ENCODE data around the gene ZSCAN12. TPM values are rescaled to one million over a fixed set of nuclear protein-coding genes. Genes with fewer than 3 reads are reported as not detected.
A peak's percentile ranks its signal among the peaks of the same experiment; 100 is the strongest.

ZSCAN12 gene
- total RNA-seq, 3 donors from 2014 or later, result 2.7 to 2.8 (median 2.7) TPM

GRCh38 chr6:28335564-28336283 lies 63.8 kb downstream of the ZSCAN12 start, which contains the start of gene ZSCAN31:
ZSCAN31 (minus strand) TSS chr6:28336148; CDS start chr6:28329683, 6,465 bp downstream.
- Mint-ChIP-seq H3K4me1 (ENCODE audit: low read depth) (peaks cover 8% of the 10 kb centered on the region), H3K4me3 (no peak within 1 kb of the TSS), H3K36me3 (ENCODE audit: insufficient read depth) (peaks cover 1% of the 10 kb centered on the region), H3K9me3 (peaks cover 6% of the 10 kb centered on the region), H3K27me3 (ENCODE audit: low read depth) (no peaks in the 10 kb centered on the region)
- ATAC-seq, result peak; percentile 92 to 93
- DNase-seq, result peak; percentile 74

DNA sequence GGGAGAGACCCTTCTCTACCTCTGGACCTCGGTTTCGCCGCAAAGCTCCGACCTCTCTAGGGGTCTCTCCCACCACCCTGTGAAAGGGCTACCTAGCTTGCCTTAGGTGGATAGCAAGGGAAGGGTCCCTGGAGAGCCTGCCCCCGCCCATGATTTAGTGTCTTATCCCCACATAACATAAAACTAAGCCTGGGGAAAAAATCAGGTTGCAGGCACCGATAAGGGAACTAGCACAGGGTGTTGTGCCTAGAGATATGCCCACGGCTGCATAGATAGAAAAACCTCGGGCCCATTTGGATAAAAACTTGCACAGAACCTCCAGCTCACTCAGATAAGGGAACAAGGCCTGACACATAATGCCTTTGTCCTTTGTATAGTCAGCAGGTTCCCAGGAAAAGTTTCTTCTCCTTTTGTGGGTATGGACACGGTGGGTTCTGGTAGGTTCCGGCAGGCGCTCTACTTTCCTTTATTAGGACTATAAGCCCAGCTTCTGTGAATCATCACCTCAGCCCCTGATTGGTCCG lies 64.4 kb downstream of the ZSCAN12 start:
- Mint-ChIP-seq H3K27me3 (ENCODE audit: low read depth) (no peaks in the 10 kb centered on the region), H3K36me3 (ENCODE audit: insufficient read depth) (no peaks in the 10 kb centered on the region), H3K4me3 (no peak overlapping the region), H3K4me1 (ENCODE audit: low read depth) (peaks cover 8% of the 10 kb centered on the region), H3K9me3 (peaks cover 2% of the 10 kb centered on the region)
- peak in 1 of 2 donors; percentile 5 for ATAC-seq
- no peak for DNase-seq

DNA sequence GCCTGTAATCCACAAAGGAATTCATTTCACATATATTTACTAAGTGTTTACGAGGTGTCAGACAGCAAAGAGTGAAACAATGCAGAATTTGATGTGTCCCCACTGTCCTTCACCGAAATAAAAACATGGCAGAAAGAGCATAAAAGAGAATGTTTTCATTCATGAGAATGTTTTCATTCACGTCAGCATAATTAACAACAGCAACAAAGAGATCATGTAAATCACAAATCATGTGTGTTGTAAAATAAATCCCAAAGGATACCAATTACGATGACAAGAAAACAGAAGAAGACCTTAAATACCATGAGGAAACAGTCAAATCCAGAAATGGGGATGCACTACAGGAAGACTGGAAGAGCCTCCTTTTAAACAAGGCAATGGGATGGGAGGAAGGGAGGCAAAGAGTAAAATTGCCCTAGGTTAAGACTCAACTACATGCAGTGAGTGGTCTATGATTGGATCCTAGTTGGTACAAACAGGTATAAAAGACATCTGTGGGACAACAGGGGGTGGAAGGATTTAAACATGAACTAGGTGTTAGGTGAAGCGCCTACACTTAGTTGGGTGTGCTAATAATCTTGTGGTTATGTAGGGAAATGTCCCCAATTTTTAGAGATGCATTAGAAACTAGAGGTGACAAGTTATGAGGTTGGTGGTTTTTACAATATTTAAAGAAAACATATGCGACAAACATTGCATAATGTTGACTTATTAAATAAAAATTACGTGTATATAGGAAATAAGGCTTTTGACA lies 65.1 kb downstream of the ZSCAN12 start:
- Mint-ChIP-seq H3K4me1 (ENCODE audit: low read depth) (peaks cover 8% of the 10 kb centered on the region), H3K9me3 (no peaks in the 10 kb centered on the region), H3K27me3 (ENCODE audit: low read depth) (no peaks in the 10 kb centered on the region), H3K4me3 (no peak overlapping the region), H3K36me3 (ENCODE audit: insufficient read depth) (no peaks in the 10 kb centered on the region)
- no peak for ATAC-seq
- DNase-seq, result no peak

DNA sequence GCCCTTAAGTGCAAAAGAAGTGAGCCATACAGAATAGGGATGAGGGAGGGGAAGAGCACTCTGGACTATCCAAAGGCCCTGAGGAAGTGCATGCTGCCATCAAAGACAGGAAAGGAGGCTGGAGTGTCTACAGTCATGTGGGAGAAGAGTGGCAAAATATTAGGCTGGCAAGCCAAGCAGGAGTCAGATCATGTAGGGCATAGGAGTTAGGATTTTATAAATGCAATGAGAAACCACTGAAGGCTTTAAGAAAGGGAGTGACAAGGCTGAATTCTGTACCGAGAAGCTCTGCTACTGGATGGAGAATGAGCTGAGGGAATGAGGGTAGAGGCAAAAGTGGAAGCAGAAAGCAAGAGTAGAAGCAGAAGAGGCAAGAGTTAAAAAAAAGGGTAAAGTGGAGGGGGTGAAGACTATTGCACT lies 65.9 kb downstream of the ZSCAN12 start:
- Mint-ChIP-seq H3K9me3 (peaks cover 6% of the 10 kb centered on the region), H3K36me3 (ENCODE audit: insufficient read depth) (peaks cover 5% of the 10 kb centered on the region), H3K4me1 (ENCODE audit: low read depth) (peaks cover 8% of the 10 kb centered on the region), H3K4me3 (peak overlapping the region; percentile 14), H3K27me3 (ENCODE audit: low read depth) (no peaks in the 10 kb centered on the region)
- no peak for DNase-seq
- ATAC-seq, result no peak

GRCh38 chr6:28333047-28333446 lies 66.5 kb downstream of the ZSCAN12 start:
- Mint-ChIP-seq H3K36me3 (ENCODE audit: insufficient read depth) (peaks cover 5% of the 10 kb centered on the region), H3K27me3 (ENCODE audit: low read depth) (no peaks in the 10 kb centered on the region), H3K4me1 (ENCODE audit: low read depth) (peaks cover 8% of the 10 kb centered on the region), H3K4me3 (no peak overlapping the region), H3K9me3 (peaks cover 6% of the 10 kb centered on the region)
- ATAC-seq (no peak), DNase-seq (no peak)

DNA sequence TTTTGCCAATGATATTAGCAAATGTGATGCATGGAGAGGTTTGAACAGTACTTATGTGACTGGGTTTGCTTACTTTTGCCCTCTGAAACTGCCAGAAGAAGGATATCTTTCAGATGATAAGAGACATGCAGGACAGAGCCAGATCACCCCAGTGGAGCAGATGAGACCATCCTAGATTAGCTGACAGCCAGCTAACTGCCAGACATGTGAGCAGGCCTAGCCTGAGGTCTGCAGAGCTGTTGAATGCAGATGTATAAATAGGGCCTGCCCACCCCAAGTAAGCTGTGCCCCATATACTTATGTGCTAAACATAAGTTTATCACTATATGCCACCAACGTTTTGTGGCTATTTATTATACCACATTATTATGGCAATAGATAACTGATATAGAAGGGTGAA lies 69.5 kb downstream of the ZSCAN12 start:
- ATAC-seq, result no peak

More for the DNA sequence above, 69.5 kb downstream of the ZSCAN12 start:
- no peak overlapping the region for H3K4me3 Mint-ChIP-seq
- H3K36me3 Mint-ChIP-seq (ENCODE audit: insufficient read depth), result peaks cover 27% of the 10 kb centered on the region
- peaks cover 8% of the 10 kb centered on the region for H3K4me1 Mint-ChIP-seq (ENCODE audit: low read depth)
- H3K27me3 Mint-ChIP-seq (ENCODE audit: low read depth), result no peaks in the 10 kb centered on the region
- no peak for DNase-seq
- peaks cover 27% of the 10 kb centered on the region for H3K9me3 Mint-ChIP-seq

Other genes starting within 250 kb of the ZSCAN12 start
- gene ZSCAN9, start 174.5 kb downstream of the ZSCAN12 start, total RNA-seq, result 1 to 10 TPM; 2.0 to 3.4 (median 2.3) TPM
- gene ZKSCAN4, start 147.5 kb downstream of the ZSCAN12 start, total RNA-seq, result 1 to 10 TPM; 3.4 to 4.2 (median 3.8) TPM
- under 1 TPM; 0.16 to 0.35 (median 0.32) TPM for gene NKAPL, start 140.4 kb downstream of the ZSCAN12 start, total RNA-seq
- gene ZSCAN26, start 132.6 kb downstream of the ZSCAN12 start, total RNA-seq, result 1 to 10 TPM; 5.5 to 6.7 (median 6.5) TPM
- 1 to 10 TPM; 1.7 to 2.7 (median 2.3) TPM for gene PGBD1, start 118.2 kb downstream of the ZSCAN12 start, total RNA-seq
- gene ZSCAN31, start 63.6 kb downstream of the ZSCAN12 start, total RNA-seq, result 1 to 10 TPM in 1 of 3 donors, under 1 TPM in 2; 0.76 to 1.5 (median 0.83) TPM
- gene ZKSCAN3, start 49.8 kb downstream of the ZSCAN12 start, total RNA-seq, result 1 to 10 TPM; 1.9 to 2.4 (median 2.3) TPM
- under 1 TPM; 0.46 to 0.76 (median 0.69) TPM for gene ZSCAN23, start 43.7 kb upstream of the ZSCAN12 start, total RNA-seq
- not detected for gene GPX6, start 116.0 kb upstream of the ZSCAN12 start, total RNA-seq
- gene GPX5, start 126.1 kb upstream of the ZSCAN12 start, total RNA-seq, result not detected

All from activated T-cell treated with anti-CD3 and anti-CD28 coated beads, Interleukin-2, amount 50 U/mL, for 4 hours (primary cell).